Fibroblast of villous mesenchyme (primary cell): Measurements from ENCODE around the gene EIF5A. TPM values are rescaled to one million over a fixed set of nuclear protein-coding genes. Genes with fewer than 3 reads are reported as not detected.

Experiments used
- DNase-seq: peaks from one replicate; pipeline ENCODE4 v3.0.0-alpha.2; 2010; ENCODE audit warnings: low read depth
- H3K4me3 ChIP-seq: 2 replicates; pipeline ENCODE4 v1.5.1; 2011; ENCODE audit warnings: low read depth, mild to moderate bottlenecking, low read length
- CTCF ChIP-seq: IDR thresholded peaks from 2 replicates; pipeline ENCODE4 v1.5.1; 2012; ENCODE audit warnings: low read depth, mild to moderate bottlenecking, low read length; ENCODE audit not compliant: insufficient read depth
- total RNA-seq: library from RNA; depleted of rRNA; stranded (reverse); fragments of >200 nt; gene quantifications from 2 replicates; pipeline ENCODE4 v1.2.3, GENCODE V29; 2012

EIF5A gene
- total RNA-seq, 1 donor: 641 TPM

- no peak for TF ChIP-seq CTCF
- no peak for DNase-seq
- peak within 1 kb of the TSS; percentile 56 for H3K4me3 ChIP-seq
These were observed 45.1 kb upstream of the EIF5A start, which contains the start of gene CLDN7 for GRCh38 chr17:7262192-7262934. CLDN7 (minus strand) TSS chr17:7262478; CDS start chr17:7262043, 435 bp downstream.

GRCh38 chr17:7262935-7263800, 44.3 kb upstream of the EIF5A start:
- peak overlapping the region; percentile 56 for H3K4me3 ChIP-seq
- DNase-seq: no peak
- TF ChIP-seq CTCF: no peak

GRCh38 chr17:7263801-7264078, 43.7 kb upstream of the EIF5A start:
- DNase-seq: no peak
- no peak overlapping the region for H3K4me3 ChIP-seq
- no peak for TF ChIP-seq CTCF

GRCh38 chr17:7266784-7267183, 40.6 kb upstream of the EIF5A start:
- DNase-seq: no peak
- no peak overlapping the region for H3K4me3 ChIP-seq
- TF ChIP-seq CTCF: no peak

- no peak for DNase-seq
- no peak overlapping the region for H3K4me3 ChIP-seq
- no peak for TF ChIP-seq CTCF
These were observed 28.0 kb upstream of the EIF5A start for GRCh38 chr17:7279448-7279847.

GRCh38 chr17:7280519-7281073, 26.8 kb upstream of the EIF5A start:
- peak; percentile 78 for DNase-seq
- peak; percentile 92 for TF ChIP-seq CTCF
- H3K4me3 ChIP-seq: peak overlapping the region; percentile 50
